OCI-LY3 (cell line): ENCODE data around the gene ROBO1.

ENCODE experiments used
- EZH2phosphoT487 ChIP-seq: fragments of 200-600 bp; shearing (Covaris generic); IDR thresholded peaks from 2 replicates; pipeline ENCODE4 v1.6.1; 2018; ENCODE audit warnings: antibody characterized with exemption, mixed run types, low read depth
- TF ChIP-seq, protein P1 (sequence below): fragments of 200-600, 300-600 bp; sonication (generic); IDR thresholded peaks from 2 replicates; pipeline ENCODE4 v1.5.1; 2014; ENCODE audit warnings: antibody characterized with exemption, low read length, low read depth

- TF ChIP-seq, protein P1, sequence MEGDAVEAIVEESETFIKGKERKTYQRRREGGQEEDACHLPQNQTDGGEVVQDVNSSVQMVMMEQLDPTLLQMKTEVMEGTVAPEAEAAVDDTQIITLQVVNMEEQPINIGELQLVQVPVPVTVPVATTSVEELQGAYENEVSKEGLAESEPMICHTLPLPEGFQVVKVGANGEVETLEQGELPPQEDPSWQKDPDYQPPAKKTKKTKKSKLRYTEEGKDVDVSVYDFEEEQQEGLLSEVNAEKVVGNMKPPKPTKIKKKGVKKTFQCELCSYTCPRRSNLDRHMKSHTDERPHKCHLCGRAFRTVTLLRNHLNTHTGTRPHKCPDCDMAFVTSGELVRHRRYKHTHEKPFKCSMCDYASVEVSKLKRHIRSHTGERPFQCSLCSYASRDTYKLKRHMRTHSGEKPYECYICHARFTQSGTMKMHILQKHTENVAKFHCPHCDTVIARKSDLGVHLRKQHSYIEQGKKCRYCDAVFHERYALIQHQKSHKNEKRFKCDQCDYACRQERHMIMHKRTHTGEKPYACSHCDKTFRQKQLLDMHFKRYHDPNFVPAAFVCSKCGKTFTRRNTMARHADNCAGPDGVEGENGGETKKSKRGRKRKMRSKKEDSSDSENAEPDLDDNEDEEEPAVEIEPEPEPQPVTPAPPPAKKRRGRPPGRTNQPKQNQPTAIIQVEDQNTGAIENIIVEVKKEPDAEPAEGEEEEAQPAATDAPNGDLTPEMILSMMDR = peak; percentile 66
- no peak for TF ChIP-seq EZH2phosphoT487
These were observed 779.5 kb downstream of the ROBO1 start for GRCh38 chr3:78988324-78988723.
